Psoas muscle (tissue), 8 donors: ENCODE data around the gene ZBTB4. TPM values are rescaled to one million over a fixed set of nuclear protein-coding genes. Genes with fewer than 3 reads are reported as not detected.

Experiments
- ATAC-seq, 4 donors: fragments of 200-7000 bp; cut with Tn5 transposase; one replicate each; pipeline ENCODE4 v1.9.1; 2020; ENCODE audit warnings: moderate library complexity in 3 of 4, mild to moderate bottlenecking in 2 of 4
- DNase-seq, 2 donors: peaks; one replicate each; pipeline ENCODE4 v3.0.0-alpha.2; 2020
- H3K27ac ChIP-seq: fragments of 200-600 bp; one replicate; pipeline ENCODE4 v1.8.0; 2022
- H3K27me3 ChIP-seq, 3 donors: fragments of 200-600 bp in 1 of 3; one replicate each; pipeline versions ENCODE4 v1.6.1 to v1.8.0; 2013 to 2022; ENCODE audit warnings: low read length in 2 of 3, mild to moderate bottlenecking in 2 of 3, moderate library complexity in 1 of 3; ENCODE audit not compliant: insufficient read depth in 3 of 3
- H3K36me3 ChIP-seq, 2 donors: fragments of 200-600 bp in 1 of 2; one replicate each; pipeline versions ENCODE4 v1.6.1 to v1.8.0; 2013 to 2022; ENCODE audit warnings: low read depth in 1 of 2, mild to moderate bottlenecking in 1 of 2, moderate library complexity in 1 of 2; ENCODE audit not compliant: insufficient read depth in 1 of 2
- H3K4me1 ChIP-seq: fragments of 200-600 bp; one replicate; pipeline ENCODE4 v1.8.0; 2022
- H3K4me3 ChIP-seq: fragments of 200-600 bp; one replicate; pipeline ENCODE4 v1.8.0; 2022; ENCODE audit warnings: mild to moderate bottlenecking
- H3K9me3 ChIP-seq: fragments of 200-600 bp; one replicate; pipeline ENCODE4 v1.8.0; 2022
- WGBS, 3 donors: extraction: QIAGEN DNeasy Blood & Tissue Kit; methylation state at CpG; one replicate each; pipeline versions ENCODE4 v1.1.6 to v1.1.7; 2013; 5-methylcytosine and 5-hydroxymethylcytosine counted together
- intact Hi-C, 2 donors: fragments of 100-400 bp; cut with DNase I; formaldehyde crosslinking; loops; one replicate each; pipeline versions ENCODE4 v1.11.0 to v1.14.2; 2022
- polyA plus RNA-seq, 3 donors: library from polyadenylated mRNA; stranded (reverse); fragments of 200-250 nt; gene quantifications; one replicate each; pipeline ENCODE4 v1.2.3, GENCODE V29; 2013
- total RNA-seq, 4 donors: library from RNA; stranded (reverse); fragmentation: NEBNext Ultra II Directional in 2 of 4; extraction: Animal tissue kit (Norgen Biotek cat#: 25700) in 2 of 4; gene quantifications; one replicate each; pipeline versions ENCODE4 v1.2.1 to v1.2.4, GENCODE V29; 2021 to 2023
- TF ChIP-seq, protein P1 (sequence below): fragments of 200-600 bp; IDR thresholded peaks from one replicate; pipeline ENCODE4 v1.8.0; 2022; ENCODE audit warnings: antibody characterized with exemption
- donor health status: healthy with polysubstance abuse.
- donor health status: DM: no; HTN: no; CAD: no; lungs with moderate emphysema.
- donor health status: Bipolar disorder and iron deficiency.
- donor health status: healthy.
- donor health status: DM: yes; HTN: yes; CAD: no.
- donor health status: DM: no; HTN: no; CAD: no.
- donor health status: DM: no; HTN: no; CAD: no.
- donor health status: DM: yes; HTN: yes; CAD: no.

The ZBTB4 gene
- total and polyA plus RNA-seq, 7 donors = 10.3 to 43.2 (median 29.3) TPM

DNA sequence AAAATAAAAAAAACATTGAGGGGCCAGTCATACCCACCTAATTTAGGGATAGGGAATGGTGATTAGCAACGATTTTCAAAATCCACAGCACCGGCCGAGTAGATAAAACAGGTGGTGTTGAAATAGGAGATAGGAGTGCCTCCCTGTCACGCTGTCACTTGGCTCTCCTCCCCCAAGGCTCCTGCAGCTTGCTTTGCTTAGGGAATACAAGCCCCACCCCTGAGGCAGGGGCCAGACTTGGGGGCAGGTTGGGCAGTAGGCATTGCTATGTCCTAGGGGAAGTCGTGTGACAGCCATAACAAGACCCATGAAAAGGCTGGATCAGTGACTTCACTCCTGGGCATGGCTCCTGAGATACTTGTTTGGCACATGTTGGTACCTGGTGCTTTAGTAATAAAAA, 30.5 kb upstream of the ZBTB4 start:
- TF ChIP-seq, protein P1, sequence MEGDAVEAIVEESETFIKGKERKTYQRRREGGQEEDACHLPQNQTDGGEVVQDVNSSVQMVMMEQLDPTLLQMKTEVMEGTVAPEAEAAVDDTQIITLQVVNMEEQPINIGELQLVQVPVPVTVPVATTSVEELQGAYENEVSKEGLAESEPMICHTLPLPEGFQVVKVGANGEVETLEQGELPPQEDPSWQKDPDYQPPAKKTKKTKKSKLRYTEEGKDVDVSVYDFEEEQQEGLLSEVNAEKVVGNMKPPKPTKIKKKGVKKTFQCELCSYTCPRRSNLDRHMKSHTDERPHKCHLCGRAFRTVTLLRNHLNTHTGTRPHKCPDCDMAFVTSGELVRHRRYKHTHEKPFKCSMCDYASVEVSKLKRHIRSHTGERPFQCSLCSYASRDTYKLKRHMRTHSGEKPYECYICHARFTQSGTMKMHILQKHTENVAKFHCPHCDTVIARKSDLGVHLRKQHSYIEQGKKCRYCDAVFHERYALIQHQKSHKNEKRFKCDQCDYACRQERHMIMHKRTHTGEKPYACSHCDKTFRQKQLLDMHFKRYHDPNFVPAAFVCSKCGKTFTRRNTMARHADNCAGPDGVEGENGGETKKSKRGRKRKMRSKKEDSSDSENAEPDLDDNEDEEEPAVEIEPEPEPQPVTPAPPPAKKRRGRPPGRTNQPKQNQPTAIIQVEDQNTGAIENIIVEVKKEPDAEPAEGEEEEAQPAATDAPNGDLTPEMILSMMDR = no peak
- intact Hi-C loops = loop anchor here in 1 of 2 donors (5.0 kb wide), 1 partner anchor 52 kb away; the partner anchor contains the start of gene SENP3
- ATAC-seq (peak; percentile 35 to 74 (median 60)), DNase-seq (no peak)
- peaks cover 4 to 96% of the 10 kb centered on the region in 2 donors for H3K36me3 ChIP-seq
- H3K27ac ChIP-seq = peak overlapping the region; percentile 36
- H3K9me3 ChIP-seq = no peaks in the 10 kb centered on the region
- 28 to 45% (median 34%) methylated on average over 5 of the region's 5 CpGs for WGBS, 3 donors
- no peaks in the 10 kb centered on the region for H3K27me3 ChIP-seq
- no peak overlapping the region for H3K4me3 ChIP-seq
- H3K4me1 ChIP-seq = no peaks in the 10 kb centered on the region

DNA sequence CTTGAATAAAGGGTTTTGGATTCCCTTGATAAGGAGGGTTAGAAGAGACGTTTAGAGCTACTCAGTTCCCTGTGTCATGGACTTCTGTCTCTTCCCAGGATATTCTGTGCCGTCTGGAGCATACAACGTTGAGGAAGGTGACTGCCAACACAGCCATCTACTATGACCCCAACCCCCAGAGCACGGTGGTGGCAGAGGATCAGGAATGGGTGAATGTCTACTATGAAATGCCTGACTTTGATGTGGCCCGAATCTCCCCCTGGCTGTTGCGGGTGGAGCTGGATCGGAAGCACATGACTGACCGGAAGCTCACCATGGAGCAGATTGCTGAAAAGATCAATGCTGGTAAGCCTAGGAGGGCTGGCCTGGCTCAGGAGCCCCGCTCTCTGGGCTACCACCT, 29.4 kb upstream of the ZBTB4 start:
- no peaks in the 10 kb centered on the region for H3K27me3 ChIP-seq
- H3K4me3 ChIP-seq = no peak overlapping the region
- no peaks in the 10 kb centered on the region for H3K4me1 ChIP-seq
- no peak overlapping the region for H3K27ac ChIP-seq
- no peaks in the 10 kb centered on the region for H3K9me3 ChIP-seq
- no peak for ATAC-seq
- DNase-seq = no peak
- WGBS, 3 donors = 87 to 92% (median 88%) methylated on average over 9 of the region's 9 CpGs
- TF ChIP-seq, protein P1 = no peak
- H3K36me3 ChIP-seq = peaks cover 4 to 99% of the 10 kb centered on the region in 2 donors
- intact Hi-C loops = no loop called here

DNA sequence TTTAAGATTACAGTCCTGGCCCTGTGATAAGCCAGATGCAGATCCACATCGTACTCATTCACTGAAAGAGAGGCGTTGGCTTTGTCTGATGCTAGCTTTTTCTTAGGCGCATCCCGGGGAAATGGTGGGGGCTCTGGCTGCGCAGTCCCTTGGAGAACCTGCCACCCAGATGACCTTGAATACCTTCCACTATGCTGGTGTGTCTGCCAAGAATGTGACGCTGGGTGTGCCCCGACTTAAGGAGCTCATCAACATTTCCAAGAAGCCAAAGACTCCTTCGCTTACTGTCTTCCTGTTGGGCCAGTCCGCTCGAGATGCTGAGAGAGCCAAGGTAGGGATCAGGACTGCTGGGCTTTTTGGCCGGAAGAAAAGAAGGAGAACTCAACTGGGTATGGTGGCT, 28.7 kb upstream of the ZBTB4 start:
- Histone ChIP-seq H3K4me3 (no peak overlapping the region), H3K9me3 (no peaks in the 10 kb centered on the region), H3K36me3 (peaks cover 4 to 100% of the 10 kb centered on the region in 2 donors), H3K4me1 (no peaks in the 10 kb centered on the region), H3K27me3 (no peaks in the 10 kb centered on the region), H3K27ac (no peak overlapping the region)
- ATAC-seq (no peak), DNase-seq (no peak)
- intact Hi-C loops = no loop called here
- TF ChIP-seq, protein P1 = no peak
- WGBS, 3 donors = 68 to 78% (median 76%) methylated on average over 11 of the region's 11 CpGs

DNA sequence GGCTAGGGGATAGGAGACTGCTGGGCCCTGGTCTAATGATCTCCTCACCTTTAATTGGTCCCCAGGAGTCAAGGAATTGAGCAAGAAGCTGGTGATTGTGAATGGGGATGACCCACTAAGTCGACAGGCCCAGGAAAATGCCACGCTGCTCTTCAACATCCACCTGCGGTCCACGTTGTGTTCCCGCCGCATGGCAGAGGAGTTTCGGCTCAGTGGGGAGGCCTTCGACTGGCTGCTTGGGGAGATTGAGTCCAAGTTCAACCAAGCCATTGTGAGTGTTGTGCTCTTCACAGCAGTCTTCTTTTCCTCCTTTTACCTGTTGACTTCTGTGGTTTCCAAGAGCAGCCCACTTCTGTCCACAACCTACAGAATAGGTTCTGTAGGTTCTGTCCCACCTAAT, 24.1 kb upstream of the ZBTB4 start:
- no peaks in the 10 kb centered on the region for H3K4me1 ChIP-seq
- H3K36me3 ChIP-seq = peaks cover 20 to 100% of the 10 kb centered on the region in 2 donors
- 93 to 94% (median 94%) methylated on average over 8 of the region's 8 CpGs for WGBS, 3 donors
- intact Hi-C loops = no loop called here
- no peak overlapping the region for H3K27ac ChIP-seq
- ATAC-seq = no peak
- TF ChIP-seq, protein P1 = no peak
- no peaks in the 10 kb centered on the region for H3K27me3 ChIP-seq
- H3K4me3 ChIP-seq = no peak overlapping the region
- H3K9me3 ChIP-seq = no peaks in the 10 kb centered on the region
- no peak for DNase-seq

DNA sequence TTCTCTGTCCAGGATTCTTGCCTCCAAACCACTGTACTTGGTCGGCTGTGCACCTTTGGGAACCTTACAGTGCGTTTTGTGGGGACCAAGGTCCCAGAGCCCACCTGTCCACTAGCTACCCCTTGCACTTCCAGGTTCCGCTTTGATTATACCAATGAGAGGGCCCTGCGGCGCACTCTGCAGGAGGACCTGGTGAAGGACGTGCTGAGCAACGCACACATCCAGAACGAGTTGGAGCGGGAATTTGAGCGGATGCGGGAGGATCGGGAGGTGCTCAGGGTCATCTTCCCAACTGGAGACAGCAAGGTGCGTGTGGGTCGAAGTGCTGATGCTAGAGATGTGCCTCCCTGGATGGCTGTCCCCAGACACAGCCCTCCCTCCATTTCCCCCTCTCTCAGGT, 23.6 kb upstream of the ZBTB4 start:
- H3K36me3 ChIP-seq = peaks cover 20 to 100% of the 10 kb centered on the region in 2 donors
- H3K4me3 ChIP-seq = no peak overlapping the region
- ATAC-seq (peak in 2 of 4 donors; percentile 40 to 53), DNase-seq (no peak)
- 87 to 89% (median 87%) methylated on average over 14 of the region's 14 CpGs for WGBS, 3 donors
- intact Hi-C loops = no loop called here
- TF ChIP-seq, protein P1 = no peak
- H3K27me3 ChIP-seq = no peaks in the 10 kb centered on the region
- H3K9me3 ChIP-seq = no peaks in the 10 kb centered on the region
- no peaks in the 10 kb centered on the region for H3K4me1 ChIP-seq
- H3K27ac ChIP-seq = no peak overlapping the region
